ENCODE results near the gene SF3B6.
"Not testable (repeated sequence)": the region's sequence is repeated elsewhere in the genome, so short reads cannot be mapped to it uniquely, and the experiment has no call there.

The SF3B6 gene

GRCh38 chr2:24049485-24050021 lies 26.6 kb downstream of the SF3B6 start, which contains the start of gene FKBP1B:
FKBP1B (plus strand) TSS chr2:24049741; CDS start chr2:24049850, 109 bp downstream.
- DNase-seq (ENCODE audit: extremely low read depth, low read depth): no peak
- no peak for TF ChIP-seq CTCF (IDR thresholded peaks at IDR 0.05; ENCODE audit: low read depth, low read length)

DNA sequence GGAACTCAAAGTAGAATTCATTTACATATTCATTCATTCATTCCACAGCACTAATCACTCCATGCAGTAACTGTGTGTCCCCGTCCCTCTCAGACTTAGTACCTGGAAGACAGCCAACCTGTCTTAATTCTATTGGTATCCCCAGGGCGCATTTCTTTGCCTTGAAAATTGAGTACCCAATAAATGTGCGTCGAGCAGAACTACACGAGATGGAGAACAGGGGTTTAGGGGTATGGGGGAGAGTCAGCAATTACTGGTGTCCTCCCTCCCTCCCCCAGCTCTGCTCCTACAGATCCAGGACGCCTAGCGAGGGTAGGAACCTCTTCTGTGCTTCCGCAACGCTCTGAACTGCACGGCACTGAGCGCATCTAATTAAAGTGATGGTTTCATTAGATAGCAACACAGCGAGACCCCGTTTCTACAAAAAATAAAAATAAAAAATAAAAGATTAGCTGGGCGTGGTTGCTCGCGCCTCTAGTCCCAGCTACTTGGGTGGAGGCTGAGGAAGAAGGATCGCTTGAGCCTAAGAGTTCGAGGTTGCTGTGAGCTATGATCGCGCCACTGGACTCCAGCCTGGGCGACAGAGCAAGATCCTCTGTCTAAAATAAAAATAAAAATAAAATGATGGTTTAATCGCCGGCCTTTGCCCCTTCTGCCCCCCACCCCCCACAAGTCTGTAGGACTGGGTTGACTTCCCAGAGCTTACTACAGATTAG lies 27.2 kb downstream of the SF3B6 start:
- no peak for DNase-seq (ENCODE audit: extremely low read depth, low read depth)
- TF ChIP-seq CTCF (IDR thresholded peaks at IDR 0.05; ENCODE audit: low read depth, low read length): no peak

GRCh38 chr2:24047703-24048033 lies 28.5 kb downstream of the SF3B6 start:
- no peak for TF ChIP-seq CTCF (IDR thresholded peaks at IDR 0.05; ENCODE audit: low read depth, low read length)
- no peak for DNase-seq (ENCODE audit: extremely low read depth, low read depth)

DNA sequence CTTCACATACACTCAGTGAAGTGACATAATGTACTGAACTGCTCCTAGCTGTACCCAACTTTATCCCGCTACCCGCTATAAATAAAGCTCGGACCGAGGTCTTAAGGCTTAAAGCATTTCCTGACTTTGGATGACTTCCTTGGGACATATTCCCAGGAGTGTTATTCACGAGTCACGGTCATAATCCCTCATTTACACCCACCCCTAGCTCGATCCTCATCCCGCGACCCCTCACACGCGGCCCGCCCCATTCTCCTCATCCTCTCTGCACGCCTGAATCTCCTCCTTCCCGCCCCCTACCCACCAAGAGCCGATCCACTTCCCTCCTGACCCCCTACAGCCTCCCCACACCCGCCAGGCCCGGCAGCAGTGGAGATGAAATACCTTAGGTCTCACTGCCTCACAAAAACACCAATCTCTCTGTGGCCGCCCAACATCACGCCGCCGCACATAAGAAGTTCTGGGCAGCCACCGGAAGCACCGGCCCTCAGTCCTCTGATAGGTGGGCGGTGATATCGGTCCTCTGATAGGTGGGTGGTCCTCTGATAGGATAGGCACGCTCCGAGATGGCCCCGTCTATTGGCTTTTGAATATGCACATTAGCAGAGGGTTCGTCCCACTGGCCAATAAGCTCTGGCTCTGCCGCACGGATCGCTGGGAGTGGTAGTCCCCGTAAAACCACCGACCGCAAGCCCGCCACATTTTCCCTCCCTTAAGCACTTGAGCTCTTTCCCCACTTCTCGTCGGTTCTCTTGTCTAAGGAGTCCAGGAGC lies 29.0 kb downstream of the SF3B6 start, which contains the start of gene WDCP:
Gene WDCP, minus strand, starts transcription at position 462 of the 773 bp plus-strand sequence. CDS start 7,897 bp downstream, outside the sequence.
- no peak for TF ChIP-seq CTCF (IDR thresholded peaks at IDR 0.05; ENCODE audit: low read depth, low read length)

GRCh38 chr2:24046599-24046929 lies 29.6 kb downstream of the SF3B6 start:
- TF ChIP-seq CTCF (IDR thresholded peaks at IDR 0.05; ENCODE audit: low read depth, low read length): no peak
- no peak for DNase-seq (ENCODE audit: extremely low read depth, low read depth)

More for the DNA sequence above, 29.0 kb downstream of the SF3B6 start, which contains the start of gene WDCP:
- peak; percentile 95 for DNase-seq (ENCODE audit: extremely low read depth, low read depth)

- TF ChIP-seq CTCF (IDR thresholded peaks at IDR 0.05; ENCODE audit: low read depth, low read length): no peak
- no peak for DNase-seq (ENCODE audit: extremely low read depth, low read depth)
Measured at GRCh38 chr2:24045511-24046508, 30.3 kb downstream of the SF3B6 start.

- not testable (repeated sequence) for DNase-seq (ENCODE audit: extremely low read depth, low read depth)
Measured at GRCh38 chr2:24043133-24043532, 33.0 kb downstream of the SF3B6 start.
